SJCRH30 (cell line): ENCODE data around the gene KAT2B. TPM values are rescaled to one million over a fixed set of nuclear protein-coding genes. Genes with fewer than 3 reads are reported as not detected.

ENCODE experiments used
- DNase-seq, 2 experiments: peaks; one replicate each; pipeline ENCODE4 v3.0.0-alpha.2; 2015 to 2020
- H3K27ac ChIP-seq: fragments of 250-450 bp; sonication (Bioruptor Pico); 2 replicates; pipeline ENCODE4 v1.5.1; 2020; ENCODE audit warnings: mild to moderate bottlenecking, moderate library complexity
- H3K27me3 ChIP-seq: fragments of 250-450 bp; sonication (Bioruptor Pico); 2 replicates; pipeline ENCODE4 v1.5.1; 2020; ENCODE audit warnings: mild to moderate bottlenecking, moderate library complexity
- H3K36me3 ChIP-seq: fragments of 250-450 bp; sonication (Bioruptor Pico); 2 replicates; pipeline ENCODE4 v1.5.1; 2020; ENCODE audit warnings: mild to moderate bottlenecking, moderate library complexity
- H3K4me1 ChIP-seq: fragments of 250-450 bp; sonication (Bioruptor Pico); 2 replicates; pipeline ENCODE4 v1.5.1; 2020; ENCODE audit warnings: mild to moderate bottlenecking, moderate library complexity
- H3K4me3 ChIP-seq: fragments of 250-450 bp; sonication (Bioruptor Pico); 2 replicates; pipeline ENCODE4 v1.5.1; 2020; ENCODE audit warnings: mild to moderate bottlenecking, moderate library complexity
- H3K9me3 ChIP-seq: fragments of 250-450 bp; sonication (Bioruptor Pico); replicated peaks from 2 replicates; pipeline ENCODE4 v1.5.1; 2020; ENCODE audit warnings: mild to moderate bottlenecking, moderate library complexity
- total RNA-seq: library from RNA; depleted of rRNA; stranded (reverse); fragments of >200 nt; shearing (Covaris generic); gene quantifications from 2 replicates; pipeline ENCODE4 v1.2.3, GENCODE V29; 2014

Gene KAT2B
- total RNA-seq, 1 experiment from 2014 or later: 5.3 TPM

GRCh38 chr3:20111836-20112235, 71.6 kb downstream of the KAT2B start:
- no peak for DNase-seq
- Histone ChIP-seq H3K4me3 (no peak overlapping the region), H3K27ac (no peak overlapping the region), H3K4me1 (no peaks in the 10 kb centered on the region), H3K36me3 (no peaks in the 10 kb centered on the region), H3K9me3 (no peaks in the 10 kb centered on the region), H3K27me3 (no peaks in the 10 kb centered on the region)

DNA sequence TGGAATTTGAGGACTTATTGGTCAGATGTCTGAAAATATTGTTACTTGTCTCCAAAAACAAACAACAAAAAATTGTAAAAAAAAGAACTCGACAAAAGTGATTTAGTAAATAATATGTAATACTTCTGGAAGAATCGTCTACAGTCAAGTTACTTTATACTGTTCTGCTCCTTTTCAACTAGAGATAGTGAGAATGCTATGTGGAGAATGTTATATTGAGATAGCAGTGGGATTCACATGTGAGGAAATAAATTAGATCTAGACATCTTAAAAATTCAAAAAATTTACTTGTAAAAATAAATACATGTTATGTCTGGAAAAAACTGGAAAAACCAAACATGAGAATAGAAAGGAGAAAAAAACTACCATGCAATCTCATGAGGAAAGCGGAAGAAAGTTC, 80.8 kb downstream of the KAT2B start:
- Histone ChIP-seq H3K4me3 (no peak overlapping the region), H3K27me3 (no peaks in the 10 kb centered on the region), H3K4me1 (no peaks in the 10 kb centered on the region), H3K27ac (no peak overlapping the region), H3K36me3 (no peaks in the 10 kb centered on the region), H3K9me3 (no peaks in the 10 kb centered on the region)
- DNase-seq: no peak

DNA sequence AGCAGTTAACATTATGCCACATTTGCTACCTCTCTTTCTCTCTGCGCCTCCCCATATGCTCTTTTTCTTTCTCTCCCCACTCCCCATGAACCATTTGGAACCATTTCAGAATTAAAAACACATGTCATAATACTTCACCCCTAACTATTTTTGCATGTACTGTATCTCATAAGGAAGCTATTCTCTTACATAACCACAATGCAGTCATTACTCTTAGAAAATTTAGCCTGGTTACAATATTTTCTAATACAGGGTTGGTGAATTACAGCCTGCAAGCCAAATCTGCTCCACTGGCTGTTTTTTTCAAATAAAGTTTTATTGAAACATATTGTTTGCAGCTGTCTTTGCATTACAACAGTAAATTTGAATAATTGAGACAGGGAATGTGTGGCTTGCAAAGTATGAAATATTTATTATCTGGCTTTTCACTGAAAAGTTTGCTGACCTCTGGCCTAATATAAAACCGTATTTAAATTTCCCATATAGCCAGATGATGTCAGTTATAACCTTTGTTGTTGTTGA, 82.9 kb downstream of the KAT2B start:
- Histone ChIP-seq H3K27me3 (no peaks in the 10 kb centered on the region), H3K4me3 (no peak overlapping the region), H3K36me3 (no peaks in the 10 kb centered on the region), H3K27ac (no peak overlapping the region), H3K9me3 (no peaks in the 10 kb centered on the region), H3K4me1 (no peaks in the 10 kb centered on the region)
- DNase-seq: no peak

- H3K4me1 ChIP-seq: no peaks in the 10 kb centered on the region
- no peaks in the 10 kb centered on the region for H3K36me3 ChIP-seq
- H3K27me3 ChIP-seq: no peaks in the 10 kb centered on the region
- no peak overlapping the region for H3K27ac ChIP-seq
- no peaks in the 10 kb centered on the region for H3K9me3 ChIP-seq
- no peak for DNase-seq
- H3K4me3 ChIP-seq: no peak overlapping the region
These were observed 85.0 kb downstream of the KAT2B start for GRCh38 chr3:20125289-20125688.

GRCh38 chr3:20125897-20126296, 85.7 kb downstream of the KAT2B start:
- no peaks in the 10 kb centered on the region for H3K4me1 ChIP-seq
- H3K27me3 ChIP-seq: no peaks in the 10 kb centered on the region
- H3K4me3 ChIP-seq: no peak overlapping the region
- no peak for DNase-seq
- no peaks in the 10 kb centered on the region for H3K36me3 ChIP-seq
- H3K9me3 ChIP-seq: no peaks in the 10 kb centered on the region
- no peak overlapping the region for H3K27ac ChIP-seq

GRCh38 chr3:20128358-20128757, 88.1 kb downstream of the KAT2B start:
- Histone ChIP-seq H3K4me3 (no peak overlapping the region), H3K27me3 (no peaks in the 10 kb centered on the region), H3K36me3 (no peaks in the 10 kb centered on the region), H3K4me1 (no peaks in the 10 kb centered on the region), H3K27ac (no peak overlapping the region), H3K9me3 (no peaks in the 10 kb centered on the region)
- no peak for DNase-seq

- Histone ChIP-seq H3K9me3 (no peaks in the 10 kb centered on the region), H3K27me3 (no peaks in the 10 kb centered on the region), H3K27ac (no peak overlapping the region), H3K4me1 (no peaks in the 10 kb centered on the region), H3K36me3 (no peaks in the 10 kb centered on the region), H3K4me3 (no peak overlapping the region)
- DNase-seq: no peak
These were observed 89.9 kb downstream of the KAT2B start for GRCh38 chr3:20130106-20130505.

DNA sequence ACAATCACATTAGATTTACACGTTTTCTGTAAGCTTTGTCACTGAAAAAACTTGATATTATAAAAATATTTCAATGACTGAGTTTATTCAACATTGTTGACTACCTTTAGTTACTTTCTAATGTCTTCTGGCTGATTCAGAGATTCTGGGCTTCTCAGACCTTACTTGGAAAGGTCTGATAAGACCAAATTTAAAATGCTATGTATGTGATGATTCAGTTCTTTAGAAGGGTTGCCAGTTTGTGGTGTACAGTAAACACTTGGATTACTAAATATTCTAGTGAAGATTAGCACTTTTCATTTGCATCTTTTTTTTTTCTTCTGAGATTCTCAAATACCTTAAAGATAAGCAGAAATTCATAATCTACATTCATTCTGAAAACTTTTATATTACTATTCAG, 96.0 kb downstream of the KAT2B start:
- no peaks in the 10 kb centered on the region for H3K27me3 ChIP-seq
- no peak overlapping the region for H3K27ac ChIP-seq
- H3K9me3 ChIP-seq: no peaks in the 10 kb centered on the region
- H3K4me3 ChIP-seq: no peak overlapping the region
- no peak for DNase-seq
- no peaks in the 10 kb centered on the region for H3K4me1 ChIP-seq
- no peaks in the 10 kb centered on the region for H3K36me3 ChIP-seq

- DNase-seq: no peak
- Histone ChIP-seq H3K36me3 (no peaks in the 10 kb centered on the region), H3K27me3 (no peaks in the 10 kb centered on the region), H3K9me3 (no peaks in the 10 kb centered on the region), H3K4me3 (no peak overlapping the region), H3K27ac (no peak overlapping the region), H3K4me1 (peaks cover 7% of the 10 kb centered on the region)
These were observed 97.4 kb downstream of the KAT2B start for GRCh38 chr3:20137647-20138046.

GRCh38 chr3:20140881-20141280, 100.6 kb downstream of the KAT2B start:
- Histone ChIP-seq H3K4me1 (peaks cover 12% of the 10 kb centered on the region), H3K36me3 (no peaks in the 10 kb centered on the region), H3K4me3 (no peak overlapping the region), H3K27me3 (no peaks in the 10 kb centered on the region), H3K9me3 (no peaks in the 10 kb centered on the region), H3K27ac (peak overlapping the region; percentile 79; the same call in 1 of the 2 replicates)
- DNase-seq: no peak

DNA sequence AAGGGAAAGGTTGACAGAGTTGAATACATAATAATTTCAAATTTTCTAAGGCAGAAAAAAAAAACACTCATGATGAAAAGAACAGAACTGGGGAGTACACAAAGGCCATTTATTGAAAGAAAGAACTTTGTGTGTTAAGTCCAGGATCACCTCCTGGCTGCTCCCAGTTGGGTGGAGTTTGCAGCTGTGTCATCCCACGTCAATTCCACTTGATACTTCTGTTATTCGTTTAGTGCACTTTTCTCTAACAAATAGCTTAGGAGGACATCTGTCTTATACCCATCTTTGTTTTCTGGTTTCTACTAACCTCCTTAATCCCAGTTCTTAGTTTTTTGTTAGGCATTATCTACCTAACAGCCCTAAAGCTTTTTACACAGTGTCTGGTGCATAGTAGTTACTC, 101.1 kb downstream of the KAT2B start:
- no peaks in the 10 kb centered on the region for H3K9me3 ChIP-seq
- H3K36me3 ChIP-seq: no peaks in the 10 kb centered on the region
- H3K27me3 ChIP-seq: no peaks in the 10 kb centered on the region
- peak in 1 of 2 experiments; percentile 45 for DNase-seq
- H3K4me1 ChIP-seq: peaks cover 12% of the 10 kb centered on the region
- H3K27ac ChIP-seq: peak overlapping the region; percentile 79
- H3K4me3 ChIP-seq: peak overlapping the region; percentile 12; the same call in 1 of the 2 replicates

DNA sequence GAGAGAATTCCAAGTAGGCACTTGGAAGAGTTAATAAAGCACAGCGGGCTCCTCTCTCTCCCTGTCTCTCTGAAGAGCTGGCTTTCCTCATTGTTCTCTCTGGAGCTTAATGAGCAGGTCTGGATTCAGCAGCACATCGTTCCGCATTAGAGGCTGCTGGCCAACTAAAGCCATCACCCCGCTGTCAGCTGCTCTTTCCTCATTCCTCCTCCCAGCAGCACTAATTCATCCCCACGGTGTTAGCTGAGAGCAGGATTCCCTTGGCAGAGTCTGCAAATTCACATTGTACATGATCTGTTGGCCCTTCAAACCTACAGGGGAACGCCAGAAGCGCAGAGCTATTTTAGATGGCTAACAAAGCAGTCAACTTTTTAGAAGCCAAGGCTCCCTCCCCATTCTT, 101.6 kb downstream of the KAT2B start:
- no peaks in the 10 kb centered on the region for H3K9me3 ChIP-seq
- no peaks in the 10 kb centered on the region for H3K36me3 ChIP-seq
- H3K4me3 ChIP-seq: peak overlapping the region; percentile 12; the same call in 1 of the 2 replicates
- no peaks in the 10 kb centered on the region for H3K27me3 ChIP-seq
- peak overlapping the region; percentile 79 for H3K27ac ChIP-seq
- DNase-seq: peak; percentile 79 to 89
- peaks cover 12% of the 10 kb centered on the region for H3K4me1 ChIP-seq

DNA sequence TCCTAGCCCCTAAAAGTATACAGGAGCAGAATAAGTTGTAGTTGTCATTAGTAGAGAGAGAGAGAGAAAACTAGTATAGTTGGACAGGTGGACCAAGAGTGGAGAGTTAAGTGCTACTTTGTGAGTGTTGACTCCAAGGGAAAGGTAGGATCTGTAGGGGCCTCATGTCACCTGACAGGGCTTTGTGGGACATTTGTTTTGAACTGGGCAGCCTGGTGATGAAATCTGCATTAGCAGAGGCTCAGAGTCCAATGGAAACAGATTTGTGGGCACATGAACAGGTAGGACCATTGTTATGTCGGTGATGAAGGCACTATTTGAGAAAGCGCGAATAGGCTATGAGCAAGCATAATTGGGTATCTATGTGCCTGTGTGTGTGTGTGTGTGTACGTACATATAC, 102.3 kb downstream of the KAT2B start:
- Histone ChIP-seq H3K27me3 (no peaks in the 10 kb centered on the region), H3K9me3 (no peaks in the 10 kb centered on the region), H3K4me1 (peaks cover 12% of the 10 kb centered on the region), H3K36me3 (no peaks in the 10 kb centered on the region), H3K27ac (peak overlapping the region; percentile 79), H3K4me3 (no peak overlapping the region)
- DNase-seq: no peak

- no peaks in the 10 kb centered on the region for H3K27me3 ChIP-seq
- H3K9me3 ChIP-seq: no peaks in the 10 kb centered on the region
- DNase-seq: no peak
- H3K36me3 ChIP-seq: no peaks in the 10 kb centered on the region
- H3K4me1 ChIP-seq: peaks cover 20% of the 10 kb centered on the region
- H3K27ac ChIP-seq: no peak overlapping the region; the same call in 1 of the 2 replicates
- no peak overlapping the region for H3K4me3 ChIP-seq
These were observed 103.3 kb downstream of the KAT2B start for GRCh38 chr3:20143519-20143918.

GRCh38 chr3:20145874-20146273, 105.6 kb downstream of the KAT2B start:
- DNase-seq: no peak
- no peak overlapping the region for H3K4me3 ChIP-seq
- H3K4me1 ChIP-seq: peaks cover 20% of the 10 kb centered on the region

DNA sequence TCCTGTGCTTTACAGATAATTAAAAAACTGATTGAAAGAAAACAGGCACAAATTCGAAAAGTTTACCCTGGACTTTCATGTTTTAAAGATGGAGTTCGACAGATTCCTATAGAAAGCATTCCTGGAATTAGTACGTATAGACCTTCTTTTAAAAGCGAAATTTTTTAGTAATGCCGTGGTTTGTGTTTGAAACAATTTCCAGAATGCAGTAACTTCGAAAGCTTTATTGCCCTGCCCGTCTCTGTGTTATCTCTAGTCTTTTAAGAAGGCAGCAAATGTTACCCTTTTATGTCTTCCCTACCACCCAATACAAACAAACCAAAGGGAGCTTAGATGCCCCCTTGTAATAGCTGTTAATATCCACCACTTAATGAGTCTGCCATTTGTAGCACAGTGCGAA, 106.1 kb downstream of the KAT2B start:
- Histone ChIP-seq H3K27me3 (no peaks in the 10 kb centered on the region), H3K9me3 (no peaks in the 10 kb centered on the region), H3K36me3 (no peaks in the 10 kb centered on the region), H3K4me3 (no peak overlapping the region), H3K27ac (no peak overlapping the region), H3K4me1 (peaks cover 20% of the 10 kb centered on the region)
- no peak for DNase-seq

More at GRCh38 chr3:20145874-20146273, 105.6 kb downstream of the KAT2B start:
- Histone ChIP-seq H3K36me3 (no peaks in the 10 kb centered on the region), H3K27ac (no peak overlapping the region), H3K9me3 (no peaks in the 10 kb centered on the region), H3K27me3 (no peaks in the 10 kb centered on the region)
